CD4-positive, alpha-beta T cell (primary cell): Measurements from ENCODE around the gene PRAMEF11. TPM values are rescaled to one million over a fixed set of nuclear protein-coding genes. Genes with fewer than 3 reads are reported as not detected.
"Not testable (repeated sequence)": the region's sequence is repeated elsewhere in the genome, so short reads cannot be mapped to it uniquely, and the experiment has no call there.

Experiments
- ATAC-seq: fragments of 200-7000 bp; cut with Tn5 transposase; one replicate; pipeline ENCODE4 v1.10.0; 2022; ENCODE audit warnings: mild to moderate bottlenecking; ENCODE audit not compliant: poor library complexity
- CTCF ChIA-PET: fragments of 350-600 bp; sonication (Branson Sonifier 250); formaldehyde crosslinking; loops from one replicate; lab custom pipeline; 2021; ENCODE audit warnings: antibody characterized with exemption, inconsistent platforms; lab: Charles Lee
- POLR2A ChIA-PET: fragments of 350-600 bp; sonication (Branson Sonifier 250); formaldehyde crosslinking; loops from one replicate; lab custom pipeline; 2021; ENCODE audit warnings: antibody characterized with exemption, inconsistent platforms; lab: Charles Lee
- DNase-seq, 14 experiments: peaks; one replicate each; pipeline ENCODE4 v3.0.0-alpha.2; 2013 to 2020; ENCODE audit warnings: mixed read lengths in 2 of 14
- H3K27ac ChIP-seq, 2 donors: one replicate each; pipeline versions ENCODE4 v1.5.1 to v1.7.0; 2013; ENCODE audit warnings: low read length in 2 of 2, low read depth in 1 of 2, mild to moderate bottlenecking in 1 of 2
- H3K27me3 ChIP-seq, 2 experiments: 1 replicate in 1 of 2; 2 replicates in 1 of 2; pipeline versions ENCODE4 v1.6.1 to v1.7.0; 2013; ENCODE audit warnings: low read length in 2 of 2, control low read depth in 1 of 2, mild to moderate bottlenecking in 1 of 2, moderate library complexity in 1 of 2; ENCODE audit not compliant: insufficient read depth in 2 of 2, control insufficient read depth in 1 of 2
- H3K36me3 ChIP-seq: one replicate; pipeline ENCODE4 v1.6.1; 2013; ENCODE audit warnings: low read length, control low read depth; ENCODE audit not compliant: insufficient read depth
- H3K4me1 ChIP-seq: one replicate; pipeline ENCODE4 v1.6.1; 2013; ENCODE audit warnings: low read length, control low read depth; ENCODE audit not compliant: insufficient read depth
- H3K4me3 ChIP-seq: one replicate; pipeline ENCODE4 v1.5.1; 2013; ENCODE audit warnings: mild to moderate bottlenecking, low read length, moderate library complexity
- H3K9me3 ChIP-seq, 2 experiments: 1 replicate in 1 of 2; 2 replicates in 1 of 2; pipeline versions ENCODE4 v1.6.1 to v1.7.0; 2013; ENCODE audit warnings: low read length in 2 of 2, mild to moderate bottlenecking in 2 of 2, control low read depth in 1 of 2, moderate library complexity in 1 of 2; ENCODE audit not compliant: control insufficient read depth in 1 of 2, insufficient read depth in 1 of 2
- H3K27ac Mint-ChIP-seq: one replicate; pipeline ENCODE4 v1.8.0; 2020; ENCODE audit warnings: mixed read lengths
- H3K27me3 Mint-ChIP-seq: one replicate; pipeline ENCODE4 v1.8.0; 2021; ENCODE audit warnings: mixed read lengths
- H3K36me3 Mint-ChIP-seq: one replicate; pipeline ENCODE4 v1.8.0; 2021; ENCODE audit warnings: low read depth, mixed read lengths
- H3K4me1 Mint-ChIP-seq: one replicate; pipeline ENCODE4 v1.8.0; 2021; ENCODE audit warnings: low read depth, mixed read lengths
- H3K4me3 Mint-ChIP-seq: one replicate; pipeline ENCODE4 v1.8.0; 2020; ENCODE audit warnings: mild to moderate bottlenecking, mixed read lengths
- H3K9me3 Mint-ChIP-seq: one replicate; pipeline ENCODE4 v1.8.0; 2020; ENCODE audit warnings: mixed read lengths
- intact Hi-C, 2 experiments: fragments of 100-400 bp; cut with DNase I in 1 of 2; cut with micrococcal nuclease in 1 of 2; formaldehyde crosslinking; loops; one replicate each; pipeline versions ENCODE4 v1.15.1 to v1.9.0; 2023 to 2025; cut with DNase I, micrococcal nuclease
- polyA plus RNA-seq, 2 donors: library from polyadenylated mRNA; unstranded; fragments of 120-200 nt; gene quantifications; one replicate each; pipeline ENCODE4 v1.2.1, GENCODE V29; 2013
- total RNA-seq, 174 experiments: library from RNA in 2 of 174; stranded (reverse) in 2 of 174; gene quantifications; one replicate each; pipeline ENCODE4 v1.2.3 and lab custom pipeline; 2021 to 2026
- TF ChIP-seq, protein P1 (sequence below): fragments of 200-600 bp; IDR thresholded peaks from one replicate; pipeline ENCODE4 v1.8.0; 2022; ENCODE audit warnings: antibody characterized with exemption, mild to moderate bottlenecking

The PRAMEF11 gene
- total RNA-seq (not detected), total RNA-seq (lab: John Stamatoyannopoulos, UW) (0 to 0.08 (median 0) reads per million in 172 experiments)
- polyA plus RNA-seq (2013, experiment 1 of 2), result not detected
- not detected for polyA plus RNA-seq (2013, experiment 2 of 2)

GRCh38 chr1:12831310-12831709 is at the start of gene PRAMEF11:
Gene PRAMEF11, minus strand, starts transcription at chr1:12831410. Its CDS starts 2,621 bp downstream, at chr1:12828789.
- H3K4me3 ChIP-seq, POLR2A ChIA-PET, intact Hi-C loops, H3K4me3 Mint-ChIP-seq, CTCF ChIA-PET, ATAC-seq, H3K36me3 ChIP-seq, H3K27ac Mint-ChIP-seq, DNase-seq, H3K4me1 Mint-ChIP-seq, H3K4me1 ChIP-seq, H3K9me3 ChIP-seq, H3K27ac ChIP-seq, H3K36me3 Mint-ChIP-seq, H3K27me3 ChIP-seq, H3K9me3 Mint-ChIP-seq: not testable (repeated sequence)
- peaks cover 16% of the 10 kb centered on the region for H3K27me3 Mint-ChIP-seq

GRCh38 chr1:12878453-12878852 is 47.2 kb upstream of the PRAMEF11 start:
- H3K36me3 Mint-ChIP-seq, H3K4me3 ChIP-seq, H3K27ac Mint-ChIP-seq, CTCF ChIA-PET, H3K9me3 Mint-ChIP-seq, POLR2A ChIA-PET, intact Hi-C loops, H3K9me3 ChIP-seq, H3K4me1 ChIP-seq, H3K36me3 ChIP-seq, DNase-seq, H3K27me3 Mint-ChIP-seq, H3K4me3 Mint-ChIP-seq, ATAC-seq, H3K27ac ChIP-seq, H3K4me1 Mint-ChIP-seq, H3K27me3 ChIP-seq: not testable (repeated sequence)

DNA sequence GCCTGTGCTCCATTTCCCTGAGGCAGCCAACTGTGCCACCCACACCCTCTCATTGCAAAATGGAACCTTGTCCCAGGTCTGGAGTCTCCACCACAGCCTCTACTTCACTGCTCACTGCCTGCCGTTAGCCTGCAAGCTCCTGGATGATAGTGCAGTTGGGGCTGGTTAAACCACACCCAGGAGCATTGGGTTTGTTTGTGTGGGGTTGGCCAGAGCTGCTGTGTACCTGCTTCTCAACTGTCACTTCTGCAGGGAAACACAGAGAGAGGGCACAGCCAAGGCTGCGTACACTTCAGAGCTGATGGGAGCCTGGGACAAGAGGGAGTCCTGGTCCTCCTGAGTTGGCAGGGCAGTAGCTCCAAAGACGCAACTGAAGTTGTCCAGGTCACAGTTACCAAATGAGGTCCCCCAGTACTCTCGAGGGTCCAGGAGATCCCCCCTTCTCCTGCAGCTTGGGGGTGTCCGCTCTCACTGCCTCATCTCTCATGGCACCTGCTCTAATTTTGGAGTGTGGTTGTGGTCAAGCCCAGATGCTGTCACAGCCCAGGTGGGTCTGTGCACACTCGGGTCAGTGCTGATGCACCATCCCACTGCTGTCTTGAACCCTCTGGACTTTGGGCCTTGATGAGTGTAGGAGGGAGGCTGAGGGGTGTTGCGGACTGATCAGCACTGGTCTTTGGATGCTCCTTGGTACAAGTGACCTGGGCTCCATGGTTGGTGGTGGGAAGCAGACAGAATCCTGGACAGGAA is 32.1 kb upstream of the PRAMEF11 start:
- H3K4me1 ChIP-seq, H3K9me3 ChIP-seq, POLR2A ChIA-PET, intact Hi-C loops, H3K4me3 ChIP-seq, H3K27ac Mint-ChIP-seq, H3K36me3 Mint-ChIP-seq, H3K4me3 Mint-ChIP-seq, H3K9me3 Mint-ChIP-seq, H3K36me3 ChIP-seq, H3K4me1 Mint-ChIP-seq, DNase-seq, ATAC-seq, H3K27me3 ChIP-seq, CTCF ChIA-PET, H3K27me3 Mint-ChIP-seq, H3K27ac ChIP-seq: not testable (repeated sequence)

DNA sequence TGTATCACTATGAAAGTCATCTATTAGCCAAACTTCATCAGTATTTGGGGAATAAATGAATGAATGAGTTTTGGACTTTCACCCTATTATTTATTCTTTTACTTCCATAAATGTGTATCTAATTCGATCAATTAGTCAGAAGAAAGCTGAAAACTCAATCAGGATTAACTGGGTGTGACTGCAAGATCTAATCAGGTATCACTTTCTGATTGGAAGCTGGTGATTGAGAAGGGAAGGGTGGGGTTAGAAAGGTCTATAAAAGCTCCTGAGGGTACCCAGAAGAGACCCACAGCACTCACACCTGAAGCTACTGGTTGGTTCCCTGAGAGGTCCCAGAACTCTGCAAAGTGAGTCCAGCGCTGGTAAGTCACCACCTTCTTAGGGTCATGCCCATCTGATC is 25.6 kb upstream of the PRAMEF11 start, which contains the start of gene PRAMEF2:
Gene PRAMEF2, plus strand, starts transcription at position 301 of the 400 bp plus-strand sequence. CDS start 1,924 bp downstream, outside the sequence.
- H3K4me3 ChIP-seq, ATAC-seq, H3K36me3 ChIP-seq, DNase-seq, H3K27me3 ChIP-seq, H3K9me3 ChIP-seq, CTCF ChIA-PET, H3K9me3 Mint-ChIP-seq, POLR2A ChIA-PET, H3K27ac Mint-ChIP-seq, H3K27ac ChIP-seq, H3K4me3 Mint-ChIP-seq, intact Hi-C loops, H3K27me3 Mint-ChIP-seq, H3K36me3 Mint-ChIP-seq, H3K4me1 ChIP-seq, H3K4me1 Mint-ChIP-seq: not testable (repeated sequence)

GRCh38 chr1:12851779-12852178 is 20.6 kb upstream of the PRAMEF11 start:
- no peaks in the 10 kb centered on the region for H3K36me3 Mint-ChIP-seq
- Histone ChIP-seq H3K36me3 (no peaks in the 10 kb centered on the region), H3K4me1 (no peaks in the 10 kb centered on the region), H3K27ac (no peak overlapping the region), H3K9me3 (no peaks in the 10 kb centered on the region), H3K27me3 (peaks cover 0 to 4% of the 10 kb centered on the region in 2 experiments), H3K4me3 (no peak overlapping the region)
- DNase-seq (no peak), ATAC-seq (no peak)
- intact Hi-C loops, result no loop called here
- peaks cover 4% of the 10 kb centered on the region for H3K9me3 Mint-ChIP-seq
- TF ChIP-seq, protein P1, sequence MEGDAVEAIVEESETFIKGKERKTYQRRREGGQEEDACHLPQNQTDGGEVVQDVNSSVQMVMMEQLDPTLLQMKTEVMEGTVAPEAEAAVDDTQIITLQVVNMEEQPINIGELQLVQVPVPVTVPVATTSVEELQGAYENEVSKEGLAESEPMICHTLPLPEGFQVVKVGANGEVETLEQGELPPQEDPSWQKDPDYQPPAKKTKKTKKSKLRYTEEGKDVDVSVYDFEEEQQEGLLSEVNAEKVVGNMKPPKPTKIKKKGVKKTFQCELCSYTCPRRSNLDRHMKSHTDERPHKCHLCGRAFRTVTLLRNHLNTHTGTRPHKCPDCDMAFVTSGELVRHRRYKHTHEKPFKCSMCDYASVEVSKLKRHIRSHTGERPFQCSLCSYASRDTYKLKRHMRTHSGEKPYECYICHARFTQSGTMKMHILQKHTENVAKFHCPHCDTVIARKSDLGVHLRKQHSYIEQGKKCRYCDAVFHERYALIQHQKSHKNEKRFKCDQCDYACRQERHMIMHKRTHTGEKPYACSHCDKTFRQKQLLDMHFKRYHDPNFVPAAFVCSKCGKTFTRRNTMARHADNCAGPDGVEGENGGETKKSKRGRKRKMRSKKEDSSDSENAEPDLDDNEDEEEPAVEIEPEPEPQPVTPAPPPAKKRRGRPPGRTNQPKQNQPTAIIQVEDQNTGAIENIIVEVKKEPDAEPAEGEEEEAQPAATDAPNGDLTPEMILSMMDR, result no peak
- no peak overlapping the region for H3K27ac Mint-ChIP-seq
- H3K27me3 Mint-ChIP-seq, result peaks cover 28% of the 10 kb centered on the region
- H3K4me1 Mint-ChIP-seq, result no peaks in the 10 kb centered on the region
- no peak overlapping the region for H3K4me3 Mint-ChIP-seq
- CTCF ChIA-PET, result no interaction called here
- POLR2A ChIA-PET, result no interaction called here

DNA sequence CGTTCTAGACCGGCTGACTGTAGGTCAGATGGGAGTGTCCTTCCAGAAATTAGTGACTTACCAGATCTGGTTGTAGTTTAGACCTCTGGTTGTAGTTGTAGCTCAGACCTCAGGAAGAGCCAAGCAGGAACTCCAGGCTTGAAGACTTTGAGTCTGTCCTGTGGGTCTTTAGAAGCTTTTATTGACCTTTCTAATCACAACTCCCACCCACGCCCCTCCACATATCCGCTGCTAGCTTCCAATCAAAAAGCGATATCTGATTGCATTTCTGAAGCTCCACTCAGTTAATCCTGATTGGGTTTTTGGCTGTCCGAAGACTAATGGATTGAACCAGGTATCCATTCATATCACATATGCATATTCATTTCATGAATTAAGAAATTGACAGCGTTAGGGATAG is 17.4 kb upstream of the PRAMEF11 start, which contains the start of gene HNRNPCL1:
Gene HNRNPCL1, minus strand, starts transcription at position 101 of the 400 bp plus-strand sequence. CDS start 431 bp downstream, outside the sequence.
- H3K36me3 ChIP-seq, CTCF ChIA-PET, H3K4me1 Mint-ChIP-seq, H3K36me3 Mint-ChIP-seq, H3K27me3 ChIP-seq, H3K4me1 ChIP-seq, H3K27ac ChIP-seq, intact Hi-C loops, H3K27ac Mint-ChIP-seq, ATAC-seq, H3K9me3 ChIP-seq, H3K4me3 Mint-ChIP-seq, POLR2A ChIA-PET, H3K4me3 ChIP-seq, DNase-seq, H3K9me3 Mint-ChIP-seq: not testable (repeated sequence)
- peaks cover 28% of the 10 kb centered on the region for H3K27me3 Mint-ChIP-seq
